Measurements from ENCODE around the gene MPC2.
"Not testable (repeated sequence)": the region's sequence is repeated elsewhere in the genome, so short reads cannot be mapped to it uniquely, and the experiment has no call there.

MPC2 gene

GRCh38 chr1:167904652-167905130 lies 32.2 kb downstream of the MPC2 start:
- no peak for DNase-seq (ENCODE audit: low read depth)

- DNase-seq (ENCODE audit: low read depth) = no peak
Measured at GRCh38 chr1:167900907-167901306, 36.0 kb downstream of the MPC2 start.

DNA sequence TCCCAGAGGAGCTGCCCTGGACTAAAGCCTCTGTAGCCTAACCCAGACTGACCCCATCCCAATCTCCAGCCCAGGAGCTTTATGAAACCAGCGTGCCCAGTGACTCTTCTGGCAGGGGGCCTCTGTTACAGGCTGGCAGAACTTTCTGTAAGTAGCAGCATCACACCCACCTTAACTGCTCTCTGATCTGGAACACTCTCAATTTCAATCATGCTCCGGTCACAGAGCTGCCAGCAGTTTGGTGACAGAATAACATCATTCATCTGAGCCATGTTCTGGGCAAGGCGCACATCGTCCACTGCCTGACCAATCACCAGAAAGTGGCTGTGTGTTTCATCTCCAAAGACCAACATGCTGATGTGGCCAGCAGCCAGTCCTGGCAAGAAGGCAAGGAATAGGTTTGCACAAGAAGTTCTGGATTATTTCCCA lies 37.6 kb downstream of the MPC2 start:
- DNase-seq (ENCODE audit: low read depth) = no peak

GRCh38 chr1:167898578-167899222 lies 38.2 kb downstream of the MPC2 start:
- no peak for DNase-seq (ENCODE audit: low read depth)

- DNase-seq (ENCODE audit: low read depth) = no peak
Measured at GRCh38 chr1:167893798-167894197, 43.1 kb downstream of the MPC2 start.

- no peak for DNase-seq (ENCODE audit: low read depth)
Measured at GRCh38 chr1:167890400-167890799, 46.5 kb downstream of the MPC2 start.

- DNase-seq (ENCODE audit: low read depth) = not testable (repeated sequence)
Measured at GRCh38 chr1:167887187-167887586, 49.7 kb downstream of the MPC2 start.

DNA sequence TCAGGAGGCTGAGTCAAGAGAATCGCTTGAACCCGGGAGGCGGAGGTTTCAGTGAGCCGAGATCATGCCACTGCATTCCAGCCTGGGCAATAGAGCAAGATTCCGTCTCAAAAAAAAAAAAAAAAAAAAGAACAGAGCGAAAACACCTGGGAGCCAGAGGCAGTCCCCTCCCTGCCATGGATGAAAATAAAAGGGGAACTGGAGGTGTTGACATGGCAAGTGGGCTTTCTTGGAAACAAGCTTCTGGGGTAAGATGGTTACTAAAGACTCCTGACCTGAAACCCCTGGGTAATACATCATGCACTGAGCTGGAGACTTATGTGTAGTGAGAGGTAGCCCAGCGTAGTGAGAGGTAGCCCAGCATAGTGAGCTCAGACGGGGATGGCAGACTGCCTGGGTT lies 54.5 kb downstream of the MPC2 start:
- DNase-seq (ENCODE audit: low read depth) = no peak

GRCh38 chr1:167881786-167882185 lies 55.1 kb downstream of the MPC2 start:
- DNase-seq (ENCODE audit: low read depth) = no peak

DNA sequence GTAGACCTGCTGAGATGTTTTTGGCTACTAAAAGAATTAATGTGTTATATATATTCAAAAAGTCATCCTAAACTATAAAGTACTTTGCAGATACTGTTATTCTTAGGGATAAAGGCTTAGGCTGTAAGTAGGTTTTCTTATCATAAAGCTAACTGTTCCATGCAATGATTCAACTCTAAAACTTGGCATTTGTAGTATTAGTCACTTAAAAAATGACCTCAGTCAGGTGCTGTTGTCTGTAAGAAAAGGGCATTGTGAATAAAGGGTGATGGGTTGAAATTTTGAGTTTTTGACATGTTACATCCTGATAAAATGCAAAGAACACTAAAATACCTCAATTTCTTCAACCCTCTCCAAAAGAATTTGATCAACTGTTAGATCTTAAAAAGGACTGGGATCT lies 55.8 kb downstream of the MPC2 start:
- DNase-seq (ENCODE audit: low read depth) = no peak

DNA sequence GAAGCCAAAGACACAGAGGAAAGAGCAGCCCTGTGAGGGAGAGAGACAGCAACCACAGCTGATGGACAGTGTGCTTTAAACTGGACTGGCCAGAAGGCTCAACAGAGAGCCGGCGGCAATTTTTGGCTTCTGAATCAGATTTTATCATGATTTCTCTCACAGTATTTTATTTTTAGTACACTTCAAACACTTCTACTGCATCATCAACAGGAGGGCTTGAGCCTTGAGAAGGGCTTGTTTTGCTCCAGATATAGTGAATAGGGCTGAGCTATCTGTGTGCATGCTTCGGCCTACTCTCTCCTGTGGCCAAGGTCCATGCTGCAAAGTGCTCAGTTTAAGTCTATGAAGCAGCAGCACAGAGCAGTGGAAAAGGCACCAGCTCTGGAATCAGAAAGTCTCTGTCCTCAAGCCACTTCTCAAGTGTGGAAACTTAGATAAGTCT lies 56.3 kb downstream of the MPC2 start:
- no peak for DNase-seq (ENCODE audit: low read depth)

DNA sequence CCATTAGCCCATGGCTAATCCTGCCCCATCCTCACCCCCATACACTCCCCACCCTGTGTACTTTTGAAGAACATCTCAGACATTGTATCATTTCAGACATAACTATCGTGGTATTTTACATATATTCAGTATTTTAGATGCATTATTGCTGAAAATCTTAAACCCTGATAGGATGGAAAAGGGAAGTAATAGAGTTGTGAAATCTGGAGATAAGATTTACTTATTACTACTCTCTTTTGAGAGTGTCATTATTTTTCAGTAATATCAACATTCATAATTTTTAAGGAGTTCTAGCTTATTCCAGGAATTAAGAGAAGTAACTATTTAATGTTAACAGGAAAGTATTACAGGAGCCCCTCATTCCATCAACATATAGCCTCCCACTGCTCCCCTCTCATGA lies 57.4 kb downstream of the MPC2 start:
- no peak for DNase-seq (ENCODE audit: low read depth)

GRCh38 chr1:167878372-167879160 lies 58.3 kb downstream of the MPC2 start:
- no peak for DNase-seq (ENCODE audit: low read depth)

DNA sequence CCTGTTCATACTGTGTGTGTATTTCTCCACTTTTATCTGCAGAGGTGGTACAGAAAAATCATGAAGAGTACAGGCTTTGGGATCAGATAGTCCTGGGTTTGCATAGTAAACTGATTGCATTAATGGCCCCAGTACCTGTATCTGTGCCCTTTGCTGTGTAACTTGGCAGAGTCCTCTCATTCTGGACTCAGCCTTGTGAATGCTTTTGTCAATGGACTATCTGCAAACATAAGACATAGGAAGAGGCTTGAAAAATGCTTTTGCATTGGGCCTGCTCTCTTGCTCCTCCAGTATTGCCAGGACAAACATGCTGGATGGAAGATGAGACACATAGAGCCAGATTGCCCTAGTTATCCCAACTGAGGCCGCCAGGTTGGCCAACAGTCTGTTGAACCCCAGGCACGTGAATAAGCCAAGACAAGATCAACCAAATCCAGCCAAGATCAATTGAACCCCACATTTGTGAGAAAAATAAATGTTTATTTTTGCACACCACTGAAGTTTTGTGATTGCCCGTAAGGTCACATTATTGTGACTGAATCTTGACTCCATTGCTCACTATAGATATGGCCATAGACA lies 60.2 kb downstream of the MPC2 start:
- DNase-seq (ENCODE audit: low read depth) = no peak

DNA sequence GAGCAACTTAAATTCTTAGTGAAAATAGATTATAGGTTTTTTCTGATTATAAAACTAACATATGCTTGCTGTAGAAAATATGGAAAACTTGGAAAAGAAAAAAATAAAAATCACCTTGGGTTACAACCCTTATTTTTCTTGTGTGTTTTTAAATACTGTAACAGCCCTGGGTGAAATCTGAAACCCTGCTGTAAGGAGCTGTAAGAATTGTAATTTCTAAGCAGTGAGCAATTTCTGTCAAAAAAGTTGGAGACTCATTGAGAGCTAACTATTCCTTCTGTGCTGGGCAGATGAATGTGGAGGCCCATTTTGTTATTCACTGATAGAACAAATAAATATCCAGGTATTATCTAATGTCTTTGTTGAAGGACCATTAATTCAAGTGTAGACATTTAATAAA lies 65.5 kb downstream of the MPC2 start:
- DNase-seq (ENCODE audit: low read depth) = no peak

GRCh38 chr1:167869157-167870001 lies 67.5 kb downstream of the MPC2 start:
- not testable (repeated sequence) for DNase-seq (ENCODE audit: low read depth)

DNA sequence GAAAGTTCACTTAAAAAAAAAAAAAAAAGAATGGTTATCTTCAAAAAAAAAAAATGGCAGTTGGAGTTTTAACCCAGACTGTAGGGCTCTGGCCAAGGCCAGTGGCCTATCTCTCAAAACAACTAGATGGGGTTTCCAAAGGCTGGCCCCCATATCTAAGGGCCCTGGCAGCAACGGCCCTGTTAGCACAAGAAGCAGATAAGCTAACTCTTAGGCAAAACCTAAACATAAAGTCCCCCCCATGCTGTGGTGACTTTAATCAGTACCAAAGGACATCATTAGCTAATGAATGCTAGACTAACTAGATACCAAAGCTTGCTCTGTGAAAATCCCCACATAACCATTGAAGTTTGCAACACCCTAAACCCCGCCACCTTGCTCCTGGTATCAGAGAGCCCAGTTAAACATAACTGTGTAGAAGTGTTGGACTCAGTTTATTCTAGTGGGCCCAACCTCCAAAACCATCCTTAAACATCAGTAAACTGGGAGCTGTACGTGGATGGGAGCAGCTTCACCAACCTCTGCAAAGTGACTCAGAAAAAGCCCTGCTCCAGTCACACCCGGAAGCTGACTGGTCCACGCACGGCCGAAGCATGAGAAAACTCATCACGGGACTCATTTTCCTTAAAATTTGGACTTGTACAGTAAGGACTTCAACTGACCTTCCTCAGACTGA lies 70.0 kb downstream of the MPC2 start:
- not testable (repeated sequence) for DNase-seq (ENCODE audit: low read depth)

All from stimulated activated CD8-positive, alpha-beta memory T cell treated with anti-CD3 and anti-CD28 coated beads, Interleukin-12 subunit alpha, Interleukin-12 subunit beta, amount 100 ng/mL, for 1 hour (primary cell).